HG03521 (cell line): ENCODE data around the gene ZBTB7C.

Experiments used
- ATAC-seq: cut with Tn5 transposase; IDR thresholded peaks from one replicate; pipeline ENCODE4 v1.9.1; 2021; ENCODE audit warnings: mild to moderate bottlenecking, moderate library complexity; ENCODE audit not compliant: unreplicated experiment

Gene ZBTB7C

GRCh38 chr18:48199399-48199798 lies 209.8 kb downstream of the ZBTB7C start:
- no peak for ATAC-seq

- ATAC-seq: no peak
Measured at GRCh38 chr18:48197819-48198218, 211.4 kb downstream of the ZBTB7C start.

- ATAC-seq: no peak
Measured at GRCh38 chr18:48195787-48196186, 213.4 kb downstream of the ZBTB7C start.

- no peak for ATAC-seq
Measured at GRCh38 chr18:48194591-48195181, 214.5 kb downstream of the ZBTB7C start.

GRCh38 chr18:48193521-48194492 lies 215.4 kb downstream of the ZBTB7C start:
- ATAC-seq: no peak

GRCh38 chr18:48192542-48192941 lies 216.6 kb downstream of the ZBTB7C start:
- no peak for ATAC-seq

- no peak for ATAC-seq
Measured at GRCh38 chr18:48191494-48191893, 217.7 kb downstream of the ZBTB7C start.

GRCh38 chr18:48190994-48191393 lies 218.2 kb downstream of the ZBTB7C start:
- ATAC-seq: no peak

GRCh38 chr18:48188609-48189008 lies 220.6 kb downstream of the ZBTB7C start:
- no peak for ATAC-seq

GRCh38 chr18:48186861-48187260 lies 222.3 kb downstream of the ZBTB7C start:
- no peak for ATAC-seq

GRCh38 chr18:48186131-48186766 lies 222.9 kb downstream of the ZBTB7C start:
- ATAC-seq: no peak

- no peak for ATAC-seq
Measured at GRCh38 chr18:48184118-48184517, 225.1 kb downstream of the ZBTB7C start.

GRCh38 chr18:48183613-48184012 lies 225.6 kb downstream of the ZBTB7C start:
- ATAC-seq: no peak

- ATAC-seq: no peak
Measured at GRCh38 chr18:48182779-48183178, 226.4 kb downstream of the ZBTB7C start.

GRCh38 chr18:48181857-48182256 lies 227.3 kb downstream of the ZBTB7C start:
- ATAC-seq: no peak

GRCh38 chr18:48181087-48181823 lies 227.9 kb downstream of the ZBTB7C start:
- no peak for ATAC-seq

GRCh38 chr18:48179666-48180065 lies 229.5 kb downstream of the ZBTB7C start:
- ATAC-seq: no peak

GRCh38 chr18:48179001-48179400 lies 230.2 kb downstream of the ZBTB7C start:
- ATAC-seq: no peak

GRCh38 chr18:48176909-48177308 lies 232.3 kb downstream of the ZBTB7C start:
- ATAC-seq: no peak

GRCh38 chr18:48173557-48173956 lies 235.6 kb downstream of the ZBTB7C start:
- no peak for ATAC-seq
